ENCODE results near the gene TTLL1. TPM values are rescaled to one million over a fixed set of nuclear protein-coding genes. Genes with fewer than 3 reads are reported as not detected.

The TTLL1 gene
- total RNA-seq, 2 experiments from 2014 or later: 4.2 to 6.0 TPM

DNA sequence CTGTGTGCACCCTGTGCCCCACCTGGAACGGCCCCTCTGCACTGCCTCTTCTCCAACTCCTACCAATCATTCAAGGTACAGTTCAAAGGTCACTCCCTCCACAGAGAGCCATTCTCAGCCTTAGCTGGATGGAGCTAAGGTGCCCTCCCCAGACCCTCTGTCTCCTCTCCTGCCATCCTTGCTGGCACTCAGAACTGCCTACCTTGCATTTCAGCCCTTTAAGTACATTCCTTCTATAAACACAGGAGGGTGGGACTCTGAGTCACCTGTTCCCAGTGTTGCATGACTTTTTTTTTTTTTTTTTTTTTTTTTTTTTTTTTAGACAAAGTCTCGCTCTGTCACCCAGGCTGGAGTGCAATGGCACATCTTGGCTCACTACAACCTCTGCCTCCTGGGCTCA lies 8.6 kb downstream of the TTLL1 start:
- ATAC-seq (no peak), DNase-seq (no peak)
- ChIA-PET CTCF (no interaction called here), POLR2A (no interaction called here)
- Mint-ChIP-seq H3K27me3 (no peaks in the 10 kb centered on the region), H3K27ac (no peak overlapping the region), H3K4me3 (no peak overlapping the region), H3K4me1 (ENCODE audit: low read depth) (peaks cover 7% of the 10 kb centered on the region), H3K9me3 (no peaks in the 10 kb centered on the region), H3K36me3 (ENCODE audit: low read depth) (no peaks in the 10 kb centered on the region)
- TF ChIP-seq, protein P1, sequence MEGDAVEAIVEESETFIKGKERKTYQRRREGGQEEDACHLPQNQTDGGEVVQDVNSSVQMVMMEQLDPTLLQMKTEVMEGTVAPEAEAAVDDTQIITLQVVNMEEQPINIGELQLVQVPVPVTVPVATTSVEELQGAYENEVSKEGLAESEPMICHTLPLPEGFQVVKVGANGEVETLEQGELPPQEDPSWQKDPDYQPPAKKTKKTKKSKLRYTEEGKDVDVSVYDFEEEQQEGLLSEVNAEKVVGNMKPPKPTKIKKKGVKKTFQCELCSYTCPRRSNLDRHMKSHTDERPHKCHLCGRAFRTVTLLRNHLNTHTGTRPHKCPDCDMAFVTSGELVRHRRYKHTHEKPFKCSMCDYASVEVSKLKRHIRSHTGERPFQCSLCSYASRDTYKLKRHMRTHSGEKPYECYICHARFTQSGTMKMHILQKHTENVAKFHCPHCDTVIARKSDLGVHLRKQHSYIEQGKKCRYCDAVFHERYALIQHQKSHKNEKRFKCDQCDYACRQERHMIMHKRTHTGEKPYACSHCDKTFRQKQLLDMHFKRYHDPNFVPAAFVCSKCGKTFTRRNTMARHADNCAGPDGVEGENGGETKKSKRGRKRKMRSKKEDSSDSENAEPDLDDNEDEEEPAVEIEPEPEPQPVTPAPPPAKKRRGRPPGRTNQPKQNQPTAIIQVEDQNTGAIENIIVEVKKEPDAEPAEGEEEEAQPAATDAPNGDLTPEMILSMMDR (IDR thresholded peaks at IDR 0.05): no peak
- intact Hi-C loops (cut with micrococcal nuclease): no loop called here

DNA sequence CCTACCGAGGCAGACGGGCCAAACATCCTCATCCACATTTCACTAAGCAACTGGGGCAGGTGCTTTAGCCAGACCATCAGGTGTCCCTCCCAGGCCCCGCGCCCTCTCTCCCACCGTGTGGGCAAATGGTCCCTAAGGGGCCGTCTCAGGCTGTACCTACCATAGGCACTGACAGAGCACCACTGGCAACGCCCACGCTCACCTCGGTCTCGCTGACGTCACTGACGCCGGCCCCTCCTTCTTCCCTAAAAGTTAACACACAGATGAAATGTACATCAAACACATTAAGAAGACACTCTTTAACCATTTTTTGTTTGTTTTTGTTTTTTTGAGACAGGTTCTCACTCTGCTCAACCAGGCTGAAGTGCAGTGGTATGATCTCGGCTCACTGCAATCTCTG lies 9.4 kb downstream of the TTLL1 start:
- ATAC-seq (no peak), DNase-seq (no peak)
- H3K27ac Mint-ChIP-seq: no peak overlapping the region
- no peak overlapping the region for H3K4me3 Mint-ChIP-seq
- no peaks in the 10 kb centered on the region for H3K36me3 Mint-ChIP-seq (ENCODE audit: low read depth)
- no peaks in the 10 kb centered on the region for H3K27me3 Mint-ChIP-seq
- peaks cover 4% of the 10 kb centered on the region for H3K4me1 Mint-ChIP-seq (ENCODE audit: low read depth)
- POLR2A ChIA-PET: no interaction called here
- H3K9me3 Mint-ChIP-seq: no peaks in the 10 kb centered on the region
- TF ChIP-seq, protein P1 (IDR thresholded peaks at IDR 0.05): no peak
- CTCF ChIA-PET: no interaction called here
- intact Hi-C loops (cut with micrococcal nuclease): no loop called here

DNA sequence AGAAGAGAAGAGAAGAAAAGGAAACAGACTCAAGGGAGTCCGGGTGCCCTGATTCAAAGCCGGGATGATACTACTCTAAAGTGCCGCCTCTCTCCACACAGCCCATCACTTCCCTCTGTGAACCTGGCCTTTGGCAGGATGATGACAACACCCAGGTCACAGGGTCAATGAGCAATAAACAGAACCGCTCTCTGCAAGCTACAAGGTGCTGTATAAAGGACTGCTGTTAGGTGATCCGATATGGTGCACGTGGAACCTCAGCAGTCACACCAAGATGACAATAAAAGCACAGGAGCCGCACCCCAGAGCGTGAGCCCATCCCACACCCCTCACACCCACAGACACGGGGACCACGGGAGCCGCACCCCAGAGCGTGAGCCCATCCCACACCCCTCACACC lies 10.7 kb downstream of the TTLL1 start:
- H3K4me3 Mint-ChIP-seq: no peak overlapping the region
- peaks cover 4% of the 10 kb centered on the region for H3K4me1 Mint-ChIP-seq (ENCODE audit: low read depth)
- H3K9me3 Mint-ChIP-seq: no peaks in the 10 kb centered on the region
- no peak for DNase-seq
- POLR2A ChIA-PET: interaction anchor here (0.6 kb wide), 1 partner anchor 463 kb away, joined by 3 read pairs; no protein-coding TSS in a partner anchor
- H3K36me3 Mint-ChIP-seq (ENCODE audit: low read depth): no peaks in the 10 kb centered on the region
- TF ChIP-seq, protein P1 (IDR thresholded peaks at IDR 0.05): no peak
- intact Hi-C loops (cut with micrococcal nuclease): no loop called here
- no peak overlapping the region for H3K27ac Mint-ChIP-seq
- CTCF ChIA-PET: no interaction called here
- ATAC-seq: no peak
- H3K27me3 Mint-ChIP-seq: no peaks in the 10 kb centered on the region

DNA sequence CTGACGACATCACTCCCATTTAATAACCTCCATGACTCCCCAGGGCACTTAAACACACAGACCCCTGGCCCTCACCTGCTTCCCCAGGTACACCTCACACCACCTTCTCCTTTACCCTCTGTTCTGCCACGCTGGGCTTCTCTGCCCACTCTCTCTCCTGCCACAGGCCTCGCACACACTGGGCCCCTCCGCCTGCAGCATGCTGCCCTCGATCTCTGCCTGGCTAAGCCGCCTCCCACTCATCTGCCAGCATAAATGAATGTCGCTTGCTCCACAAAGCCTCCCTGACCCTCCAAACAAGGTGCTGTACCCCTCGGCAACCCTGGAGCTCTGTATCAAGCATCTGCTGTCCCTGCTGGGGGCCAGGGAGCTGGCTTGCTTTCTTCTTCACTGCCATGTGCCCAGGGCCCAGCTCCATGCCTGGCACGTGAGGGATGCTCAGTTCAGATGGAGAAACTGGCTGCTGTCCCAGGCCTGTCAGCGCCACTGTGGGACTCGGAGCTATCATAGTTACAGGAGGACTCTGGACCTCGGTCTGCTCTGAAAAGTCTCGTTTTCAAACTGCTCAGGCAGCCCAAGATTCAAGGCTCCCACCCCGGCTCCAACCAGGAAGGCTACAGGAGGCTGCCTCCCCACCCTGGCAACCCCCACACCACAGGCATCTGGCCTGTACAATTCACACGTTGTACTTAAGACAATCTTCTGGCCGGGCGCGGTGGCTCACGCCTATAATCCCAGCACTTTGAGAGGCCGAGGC lies 11.9 kb downstream of the TTLL1 start:
- intact Hi-C loops (cut with micrococcal nuclease): no loop called here
- H3K4me3 Mint-ChIP-seq: no peak overlapping the region
- TF ChIP-seq, protein P1 (IDR thresholded peaks at IDR 0.05): no peak
- ATAC-seq (no peak), DNase-seq (no peak)
- peaks cover 4% of the 10 kb centered on the region for H3K4me1 Mint-ChIP-seq (ENCODE audit: low read depth)
- ChIA-PET CTCF (no interaction called here), POLR2A (no interaction called here)
- H3K36me3 Mint-ChIP-seq (ENCODE audit: low read depth): no peaks in the 10 kb centered on the region
- no peak overlapping the region for H3K27ac Mint-ChIP-seq
- no peaks in the 10 kb centered on the region for H3K27me3 Mint-ChIP-seq
- H3K9me3 Mint-ChIP-seq: no peaks in the 10 kb centered on the region

DNA sequence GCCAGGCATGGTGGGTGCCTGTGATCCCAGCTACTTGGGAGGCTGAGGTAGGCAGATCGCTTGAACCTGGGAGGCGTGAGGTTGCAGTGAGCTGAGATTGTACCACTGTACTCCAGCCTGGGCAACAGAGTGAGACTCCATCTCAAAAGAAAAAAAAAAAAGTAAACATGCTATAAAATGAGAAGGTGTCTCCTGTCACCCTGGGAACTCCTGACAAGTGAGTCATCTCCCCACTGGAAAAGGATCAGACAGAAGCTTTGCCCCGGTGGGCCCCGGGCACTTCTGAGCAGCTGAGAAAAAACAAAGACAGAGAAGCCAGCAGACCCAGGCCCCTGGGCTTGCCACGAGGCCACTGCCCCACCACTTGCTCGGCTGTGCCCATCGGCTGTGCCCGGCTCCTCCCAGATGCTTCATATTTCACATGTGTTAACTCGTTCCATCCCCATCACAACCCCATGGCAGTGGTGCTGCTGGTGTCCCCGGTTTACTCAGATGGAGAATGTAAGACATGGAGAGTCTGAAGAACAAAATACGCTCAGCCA lies 22.3 kb downstream of the TTLL1 start:
- intact Hi-C loops (cut with micrococcal nuclease): no loop called here
- no peaks in the 10 kb centered on the region for H3K4me1 Mint-ChIP-seq (ENCODE audit: low read depth)
- no peak overlapping the region for H3K27ac Mint-ChIP-seq
- CTCF ChIA-PET: no interaction called here
- peaks cover 4% of the 10 kb centered on the region for H3K36me3 Mint-ChIP-seq (ENCODE audit: low read depth)
- no peaks in the 10 kb centered on the region for H3K27me3 Mint-ChIP-seq
- POLR2A ChIA-PET: no interaction called here
- TF ChIP-seq, protein P1 (IDR thresholded peaks at IDR 0.05): no peak
- H3K9me3 Mint-ChIP-seq: no peaks in the 10 kb centered on the region
- ATAC-seq: no peak
- no peak for DNase-seq
- no peak overlapping the region for H3K4me3 Mint-ChIP-seq
